ENCODE results near the gene NUCKS1.

DNA sequence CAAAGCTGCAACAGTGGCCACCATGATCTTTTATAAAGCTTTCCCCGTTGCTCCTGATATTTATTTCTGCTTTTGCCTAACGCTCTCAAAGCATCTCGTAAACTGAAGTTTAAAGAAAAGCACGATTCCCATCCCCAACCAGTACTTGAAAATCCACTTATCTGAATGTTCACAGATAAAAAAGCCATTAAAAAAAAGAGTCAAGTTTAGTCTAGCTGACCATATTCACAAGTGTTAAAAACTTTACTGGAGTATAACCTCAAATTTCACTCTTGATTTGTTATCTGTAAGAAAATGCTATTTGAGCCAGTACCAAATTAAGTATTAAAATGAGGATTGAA is 35.1 kb downstream of the NUCKS1 start:
- no peak for TF ChIP-seq POLR2A (IDR thresholded peaks at IDR 0.05; ENCODE audit: control extremely low read depth in 1 of 2, low read depth in 2 of 2, low read length in 2 of 2)
- TF ChIP-seq RAD21 (IDR thresholded peaks at IDR 0.05 in 1 of 2, conservative IDR thresholded peaks at IDR 0.05 in 1 of 2; ENCODE audit: low read depth in 2 of 2, low read length in 2 of 2), result no peak
- TF ChIP-seq, protein P1, sequence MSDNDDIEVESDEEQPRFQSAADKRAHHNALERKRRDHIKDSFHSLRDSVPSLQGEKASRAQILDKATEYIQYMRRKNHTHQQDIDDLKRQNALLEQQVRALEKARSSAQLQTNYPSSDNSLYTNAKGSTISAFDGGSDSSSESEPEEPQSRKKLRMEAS (IDR thresholded peaks at IDR 0.05), result no peak
- no peak for TF ChIP-seq ZNF274 (IDR thresholded peaks at IDR 0.05; ENCODE audit: borderline replicate concordance, extremely low read depth, low read length)
- TF ChIP-seq, protein P2, sequence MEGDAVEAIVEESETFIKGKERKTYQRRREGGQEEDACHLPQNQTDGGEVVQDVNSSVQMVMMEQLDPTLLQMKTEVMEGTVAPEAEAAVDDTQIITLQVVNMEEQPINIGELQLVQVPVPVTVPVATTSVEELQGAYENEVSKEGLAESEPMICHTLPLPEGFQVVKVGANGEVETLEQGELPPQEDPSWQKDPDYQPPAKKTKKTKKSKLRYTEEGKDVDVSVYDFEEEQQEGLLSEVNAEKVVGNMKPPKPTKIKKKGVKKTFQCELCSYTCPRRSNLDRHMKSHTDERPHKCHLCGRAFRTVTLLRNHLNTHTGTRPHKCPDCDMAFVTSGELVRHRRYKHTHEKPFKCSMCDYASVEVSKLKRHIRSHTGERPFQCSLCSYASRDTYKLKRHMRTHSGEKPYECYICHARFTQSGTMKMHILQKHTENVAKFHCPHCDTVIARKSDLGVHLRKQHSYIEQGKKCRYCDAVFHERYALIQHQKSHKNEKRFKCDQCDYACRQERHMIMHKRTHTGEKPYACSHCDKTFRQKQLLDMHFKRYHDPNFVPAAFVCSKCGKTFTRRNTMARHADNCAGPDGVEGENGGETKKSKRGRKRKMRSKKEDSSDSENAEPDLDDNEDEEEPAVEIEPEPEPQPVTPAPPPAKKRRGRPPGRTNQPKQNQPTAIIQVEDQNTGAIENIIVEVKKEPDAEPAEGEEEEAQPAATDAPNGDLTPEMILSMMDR (IDR thresholded peaks at IDR 0.05; ENCODE audit: control extremely low read depth in 1 of 3, insufficient read depth in 1 of 3, low read depth in 1 of 3, low read length in 3 of 3), result no peak
- TF ChIP-seq, protein P3, sequence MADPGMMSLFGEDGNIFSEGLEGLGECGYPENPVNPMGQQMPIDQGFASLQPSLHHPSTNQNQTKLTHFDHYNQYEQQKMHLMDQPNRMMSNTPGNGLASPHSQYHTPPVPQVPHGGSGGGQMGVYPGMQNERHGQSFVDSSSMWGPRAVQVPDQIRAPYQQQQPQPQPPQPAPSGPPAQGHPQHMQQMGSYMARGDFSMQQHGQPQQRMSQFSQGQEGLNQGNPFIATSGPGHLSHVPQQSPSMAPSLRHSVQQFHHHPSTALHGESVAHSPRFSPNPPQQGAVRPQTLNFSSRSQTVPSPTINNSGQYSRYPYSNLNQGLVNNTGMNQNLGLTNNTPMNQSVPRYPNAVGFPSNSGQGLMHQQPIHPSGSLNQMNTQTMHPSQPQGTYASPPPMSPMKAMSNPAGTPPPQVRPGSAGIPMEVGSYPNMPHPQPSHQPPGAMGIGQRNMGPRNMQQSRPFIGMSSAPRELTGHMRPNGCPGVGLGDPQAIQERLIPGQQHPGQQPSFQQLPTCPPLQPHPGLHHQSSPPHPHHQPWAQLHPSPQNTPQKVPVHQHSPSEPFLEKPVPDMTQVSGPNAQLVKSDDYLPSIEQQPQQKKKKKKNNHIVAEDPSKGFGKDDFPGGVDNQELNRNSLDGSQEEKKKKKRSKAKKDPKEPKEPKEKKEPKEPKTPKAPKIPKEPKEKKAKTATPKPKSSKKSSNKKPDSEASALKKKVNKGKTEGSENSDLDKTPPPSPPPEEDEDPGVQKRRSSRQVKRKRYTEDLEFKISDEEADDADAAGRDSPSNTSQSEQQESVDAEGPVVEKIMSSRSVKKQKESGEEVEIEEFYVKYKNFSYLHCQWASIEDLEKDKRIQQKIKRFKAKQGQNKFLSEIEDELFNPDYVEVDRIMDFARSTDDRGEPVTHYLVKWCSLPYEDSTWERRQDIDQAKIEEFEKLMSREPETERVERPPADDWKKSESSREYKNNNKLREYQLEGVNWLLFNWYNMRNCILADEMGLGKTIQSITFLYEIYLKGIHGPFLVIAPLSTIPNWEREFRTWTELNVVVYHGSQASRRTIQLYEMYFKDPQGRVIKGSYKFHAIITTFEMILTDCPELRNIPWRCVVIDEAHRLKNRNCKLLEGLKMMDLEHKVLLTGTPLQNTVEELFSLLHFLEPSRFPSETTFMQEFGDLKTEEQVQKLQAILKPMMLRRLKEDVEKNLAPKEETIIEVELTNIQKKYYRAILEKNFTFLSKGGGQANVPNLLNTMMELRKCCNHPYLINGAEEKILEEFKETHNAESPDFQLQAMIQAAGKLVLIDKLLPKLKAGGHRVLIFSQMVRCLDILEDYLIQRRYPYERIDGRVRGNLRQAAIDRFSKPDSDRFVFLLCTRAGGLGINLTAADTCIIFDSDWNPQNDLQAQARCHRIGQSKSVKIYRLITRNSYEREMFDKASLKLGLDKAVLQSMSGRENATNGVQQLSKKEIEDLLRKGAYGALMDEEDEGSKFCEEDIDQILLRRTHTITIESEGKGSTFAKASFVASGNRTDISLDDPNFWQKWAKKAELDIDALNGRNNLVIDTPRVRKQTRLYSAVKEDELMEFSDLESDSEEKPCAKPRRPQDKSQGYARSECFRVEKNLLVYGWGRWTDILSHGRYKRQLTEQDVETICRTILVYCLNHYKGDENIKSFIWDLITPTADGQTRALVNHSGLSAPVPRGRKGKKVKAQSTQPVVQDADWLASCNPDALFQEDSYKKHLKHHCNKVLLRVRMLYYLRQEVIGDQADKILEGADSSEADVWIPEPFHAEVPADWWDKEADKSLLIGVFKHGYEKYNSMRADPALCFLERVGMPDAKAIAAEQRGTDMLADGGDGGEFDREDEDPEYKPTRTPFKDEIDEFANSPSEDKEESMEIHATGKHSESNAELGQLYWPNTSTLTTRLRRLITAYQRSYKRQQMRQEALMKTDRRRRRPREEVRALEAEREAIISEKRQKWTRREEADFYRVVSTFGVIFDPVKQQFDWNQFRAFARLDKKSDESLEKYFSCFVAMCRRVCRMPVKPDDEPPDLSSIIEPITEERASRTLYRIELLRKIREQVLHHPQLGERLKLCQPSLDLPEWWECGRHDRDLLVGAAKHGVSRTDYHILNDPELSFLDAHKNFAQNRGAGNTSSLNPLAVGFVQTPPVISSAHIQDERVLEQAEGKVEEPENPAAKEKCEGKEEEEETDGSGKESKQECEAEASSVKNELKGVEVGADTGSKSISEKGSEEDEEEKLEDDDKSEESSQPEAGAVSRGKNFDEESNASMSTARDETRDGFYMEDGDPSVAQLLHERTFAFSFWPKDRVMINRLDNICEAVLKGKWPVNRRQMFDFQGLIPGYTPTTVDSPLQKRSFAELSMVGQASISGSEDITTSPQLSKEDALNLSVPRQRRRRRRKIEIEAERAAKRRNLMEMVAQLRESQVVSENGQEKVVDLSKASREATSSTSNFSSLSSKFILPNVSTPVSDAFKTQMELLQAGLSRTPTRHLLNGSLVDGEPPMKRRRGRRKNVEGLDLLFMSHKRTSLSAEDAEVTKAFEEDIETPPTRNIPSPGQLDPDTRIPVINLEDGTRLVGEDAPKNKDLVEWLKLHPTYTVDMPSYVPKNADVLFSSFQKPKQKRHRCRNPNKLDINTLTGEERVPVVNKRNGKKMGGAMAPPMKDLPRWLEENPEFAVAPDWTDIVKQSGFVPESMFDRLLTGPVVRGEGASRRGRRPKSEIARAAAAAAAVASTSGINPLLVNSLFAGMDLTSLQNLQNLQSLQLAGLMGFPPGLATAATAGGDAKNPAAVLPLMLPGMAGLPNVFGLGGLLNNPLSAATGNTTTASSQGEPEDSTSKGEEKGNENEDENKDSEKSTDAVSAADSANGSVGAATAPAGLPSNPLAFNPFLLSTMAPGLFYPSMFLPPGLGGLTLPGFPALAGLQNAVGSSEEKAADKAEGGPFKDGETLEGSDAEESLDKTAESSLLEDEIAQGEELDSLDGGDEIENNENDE (IDR thresholded peaks at IDR 0.05; ENCODE audit: insufficient replicate concordance, low read length), result no peak
- TF ChIP-seq EP300 (IDR thresholded peaks at IDR 0.05; ENCODE audit: borderline replicate concordance in 1 of 2, low read depth in 2 of 2, low read length in 2 of 2), result no peak
- TF ChIP-seq, protein P4, sequence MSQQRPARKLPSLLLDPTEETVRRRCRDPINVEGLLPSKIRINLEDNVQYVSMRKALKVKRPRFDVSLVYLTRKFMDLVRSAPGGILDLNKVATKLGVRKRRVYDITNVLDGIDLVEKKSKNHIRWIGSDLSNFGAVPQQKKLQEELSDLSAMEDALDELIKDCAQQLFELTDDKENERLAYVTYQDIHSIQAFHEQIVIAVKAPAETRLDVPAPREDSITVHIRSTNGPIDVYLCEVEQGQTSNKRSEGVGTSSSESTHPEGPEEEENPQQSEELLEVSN (IDR thresholded peaks at IDR 0.05), result no peak
- TF ChIP-seq GABPA (IDR thresholded peaks at IDR 0.05; ENCODE audit: borderline replicate concordance, insufficient read depth, low read length), result no peak

Data from H1 (cell line).